Measurements from ENCODE around the gene GULP1. TPM values are rescaled to one million over a fixed set of nuclear protein-coding genes. Genes with fewer than 3 reads are reported as not detected.

GULP1 gene
- total RNA-seq, 1 donor from 2014 or later = not detected

DNA sequence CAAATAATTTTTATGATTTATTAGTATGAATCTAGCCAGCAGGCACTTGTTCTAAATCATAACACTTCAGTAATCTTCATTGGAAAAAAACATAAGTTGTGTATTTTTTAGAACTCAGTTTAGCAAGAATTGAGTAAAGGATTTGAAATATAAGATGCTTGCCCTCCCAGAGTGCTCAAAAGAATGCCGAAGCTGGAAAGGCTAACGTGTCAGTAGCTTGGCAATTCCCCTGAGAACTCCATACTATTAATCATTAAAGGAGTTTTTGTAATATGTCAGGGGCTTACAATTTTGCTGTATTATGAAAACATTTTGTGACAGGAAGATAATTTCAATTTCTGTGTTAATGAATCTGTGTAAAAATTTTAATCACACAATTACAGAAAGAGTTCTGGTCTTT, 122.7 kb downstream of the GULP1 start:
- Mint-ChIP-seq H3K9me3 (peaks cover 10% of the 10 kb centered on the region), H3K27ac (no peak overlapping the region), H3K36me3 (ENCODE audit: low read depth) (no peaks in the 10 kb centered on the region), H3K4me1 (no peaks in the 10 kb centered on the region), H3K27me3 (no peaks in the 10 kb centered on the region), H3K4me3 (no peak overlapping the region)
- intact Hi-C loops (cut with micrococcal nuclease) = no loop called here
- CTCF ChIA-PET = no interaction called here
- no peak for DNase-seq
- TF ChIP-seq, protein P1, sequence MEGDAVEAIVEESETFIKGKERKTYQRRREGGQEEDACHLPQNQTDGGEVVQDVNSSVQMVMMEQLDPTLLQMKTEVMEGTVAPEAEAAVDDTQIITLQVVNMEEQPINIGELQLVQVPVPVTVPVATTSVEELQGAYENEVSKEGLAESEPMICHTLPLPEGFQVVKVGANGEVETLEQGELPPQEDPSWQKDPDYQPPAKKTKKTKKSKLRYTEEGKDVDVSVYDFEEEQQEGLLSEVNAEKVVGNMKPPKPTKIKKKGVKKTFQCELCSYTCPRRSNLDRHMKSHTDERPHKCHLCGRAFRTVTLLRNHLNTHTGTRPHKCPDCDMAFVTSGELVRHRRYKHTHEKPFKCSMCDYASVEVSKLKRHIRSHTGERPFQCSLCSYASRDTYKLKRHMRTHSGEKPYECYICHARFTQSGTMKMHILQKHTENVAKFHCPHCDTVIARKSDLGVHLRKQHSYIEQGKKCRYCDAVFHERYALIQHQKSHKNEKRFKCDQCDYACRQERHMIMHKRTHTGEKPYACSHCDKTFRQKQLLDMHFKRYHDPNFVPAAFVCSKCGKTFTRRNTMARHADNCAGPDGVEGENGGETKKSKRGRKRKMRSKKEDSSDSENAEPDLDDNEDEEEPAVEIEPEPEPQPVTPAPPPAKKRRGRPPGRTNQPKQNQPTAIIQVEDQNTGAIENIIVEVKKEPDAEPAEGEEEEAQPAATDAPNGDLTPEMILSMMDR (IDR thresholded peaks at IDR 0.05) = no peak
- ATAC-seq (ENCODE audit: low read depth) = no peak
- POLR2A ChIA-PET = no interaction called here

DNA sequence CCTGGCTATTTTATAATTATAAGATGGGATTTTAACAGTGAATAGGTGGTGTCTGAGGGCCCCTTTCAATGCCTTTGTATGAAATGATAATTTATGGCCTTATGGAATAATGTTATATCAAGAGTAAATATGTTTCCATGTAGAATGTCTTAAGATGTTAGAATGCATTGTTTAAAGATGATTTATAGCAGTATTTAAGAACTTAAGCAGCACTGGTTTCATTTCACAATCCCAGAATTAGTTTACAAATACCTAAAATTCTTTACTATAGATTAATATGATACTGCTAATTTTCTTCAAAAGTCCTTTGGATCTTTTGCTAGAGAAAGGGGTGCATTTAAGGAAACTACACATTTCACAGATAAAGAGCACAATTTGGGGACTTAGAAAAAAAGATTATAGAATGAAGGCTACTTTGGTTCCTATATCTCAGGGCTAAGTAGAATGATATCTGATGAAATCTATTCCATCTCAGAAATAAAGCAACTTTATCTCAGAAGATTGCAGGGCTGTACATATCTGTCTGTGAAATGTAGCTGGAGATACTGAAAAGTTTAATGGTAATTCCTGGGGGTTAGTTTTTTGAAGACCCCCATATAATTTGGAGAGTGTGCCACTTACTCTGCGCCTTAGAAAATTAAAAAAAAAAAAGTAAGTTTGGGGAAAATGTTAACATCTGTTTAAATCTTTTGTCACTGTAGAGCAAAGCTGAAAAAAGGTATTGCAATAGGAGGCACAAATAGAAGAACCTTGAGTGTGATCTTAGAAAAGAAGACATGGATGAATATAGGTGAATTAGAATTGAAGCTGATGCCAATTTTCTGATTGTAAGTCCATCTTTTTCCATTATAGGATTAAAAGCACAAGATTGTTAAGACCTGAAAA, 123.4 kb downstream of the GULP1 start:
- Mint-ChIP-seq H3K4me1 (no peaks in the 10 kb centered on the region), H3K36me3 (ENCODE audit: low read depth) (no peaks in the 10 kb centered on the region), H3K9me3 (peaks cover 10% of the 10 kb centered on the region), H3K4me3 (no peak overlapping the region), H3K27ac (no peak overlapping the region), H3K27me3 (no peaks in the 10 kb centered on the region)
- ChIA-PET POLR2A (no interaction called here), CTCF (no interaction called here)
- TF ChIP-seq, protein P1 (IDR thresholded peaks at IDR 0.05) = no peak
- DNase-seq = no peak
- intact Hi-C loops (cut with micrococcal nuclease) = no loop called here
- no peak for ATAC-seq (ENCODE audit: low read depth)

DNA sequence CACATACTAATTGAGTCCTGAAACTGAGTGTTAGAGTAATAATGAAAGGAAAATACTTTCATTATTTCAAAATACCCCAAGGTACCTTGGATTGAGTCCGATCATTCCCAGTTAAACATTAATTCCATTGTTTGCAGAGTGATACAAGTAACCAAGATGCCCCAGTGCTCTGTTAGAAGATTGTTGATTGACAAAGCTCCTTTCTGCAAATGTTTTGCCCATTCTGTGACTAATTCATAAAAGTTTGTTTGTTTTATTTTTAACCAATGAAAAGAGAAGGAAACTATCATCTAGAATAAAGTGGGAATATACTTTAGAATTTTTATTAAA, 124.0 kb downstream of the GULP1 start:
- Mint-ChIP-seq H3K27ac (no peak overlapping the region), H3K36me3 (ENCODE audit: low read depth) (no peaks in the 10 kb centered on the region), H3K4me1 (no peaks in the 10 kb centered on the region), H3K27me3 (no peaks in the 10 kb centered on the region), H3K4me3 (no peak overlapping the region), H3K9me3 (peaks cover 12% of the 10 kb centered on the region)
- TF ChIP-seq, protein P1 (IDR thresholded peaks at IDR 0.05) = no peak
- CTCF ChIA-PET = no interaction called here
- POLR2A ChIA-PET = no interaction called here
- DNase-seq (no peak), ATAC-seq (ENCODE audit: low read depth) (no peak)
- intact Hi-C loops (cut with micrococcal nuclease) = no loop called here

DNA sequence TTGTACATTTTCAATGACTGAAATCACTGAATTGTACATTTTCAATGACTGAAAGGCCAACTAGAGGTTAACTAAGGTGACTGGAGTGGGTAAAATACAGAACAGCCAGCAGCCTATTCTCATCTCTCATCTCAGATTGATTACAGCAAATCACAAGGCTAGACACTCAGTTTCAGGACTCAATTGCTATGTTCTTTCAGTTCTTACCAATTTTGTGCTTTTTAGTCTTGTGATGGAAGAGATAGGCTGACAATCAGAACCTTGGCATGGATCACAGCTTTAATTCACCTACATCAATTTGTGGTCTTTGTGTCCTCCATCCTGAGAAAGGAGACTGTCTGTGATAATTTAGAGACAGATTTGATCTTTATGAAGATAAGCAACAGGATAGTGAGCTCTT, 124.7 kb downstream of the GULP1 start:
- no peak overlapping the region for H3K4me3 Mint-ChIP-seq
- H3K27ac Mint-ChIP-seq = no peak overlapping the region
- ATAC-seq (ENCODE audit: low read depth) (no peak), DNase-seq (no peak)
- intact Hi-C loops (cut with micrococcal nuclease) = no loop called here
- H3K4me1 Mint-ChIP-seq = no peaks in the 10 kb centered on the region
- no peaks in the 10 kb centered on the region for H3K36me3 Mint-ChIP-seq (ENCODE audit: low read depth)
- no peaks in the 10 kb centered on the region for H3K27me3 Mint-ChIP-seq
- peaks cover 12% of the 10 kb centered on the region for H3K9me3 Mint-ChIP-seq
- ChIA-PET CTCF (no interaction called here), POLR2A (no interaction called here)
- TF ChIP-seq, protein P1 (IDR thresholded peaks at IDR 0.05) = no peak

DNA sequence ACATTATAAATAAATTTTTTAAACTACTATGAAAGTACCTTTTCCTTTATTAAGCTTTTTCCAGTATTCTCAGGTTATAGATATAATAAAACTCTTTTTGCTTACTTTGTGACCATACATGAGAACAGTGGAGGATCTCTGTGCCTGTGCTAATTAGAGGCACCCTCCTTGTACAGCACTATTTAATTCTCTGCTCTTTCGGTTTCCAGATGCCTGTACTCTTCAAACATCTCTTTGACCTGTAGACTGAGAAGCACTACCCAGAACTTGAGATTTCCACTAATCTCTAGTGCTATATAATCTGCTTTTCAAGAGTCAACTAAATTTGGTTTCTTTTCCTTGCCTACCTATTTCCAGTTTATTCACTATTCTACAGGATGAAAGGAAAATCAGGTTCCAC, 131.1 kb downstream of the GULP1 start:
- ATAC-seq (ENCODE audit: low read depth) = no peak
- H3K9me3 Mint-ChIP-seq = peaks cover 4% of the 10 kb centered on the region
- no peak overlapping the region for H3K27ac Mint-ChIP-seq
- no peaks in the 10 kb centered on the region for H3K27me3 Mint-ChIP-seq
- intact Hi-C loops (cut with micrococcal nuclease) = no loop called here
- no peaks in the 10 kb centered on the region for H3K4me1 Mint-ChIP-seq
- H3K4me3 Mint-ChIP-seq = no peak overlapping the region
- H3K36me3 Mint-ChIP-seq (ENCODE audit: low read depth) = no peaks in the 10 kb centered on the region
- TF ChIP-seq, protein P1 (IDR thresholded peaks at IDR 0.05) = no peak
- no peak for DNase-seq
- CTCF ChIA-PET = no interaction called here
- POLR2A ChIA-PET = no interaction called here
